ENCODE data around the gene MYO5C.
"Not testable (repeated sequence)": the region's sequence is repeated elsewhere in the genome, so short reads cannot be mapped to it uniquely, and the experiment has no call there.

The MYO5C gene

DNA sequence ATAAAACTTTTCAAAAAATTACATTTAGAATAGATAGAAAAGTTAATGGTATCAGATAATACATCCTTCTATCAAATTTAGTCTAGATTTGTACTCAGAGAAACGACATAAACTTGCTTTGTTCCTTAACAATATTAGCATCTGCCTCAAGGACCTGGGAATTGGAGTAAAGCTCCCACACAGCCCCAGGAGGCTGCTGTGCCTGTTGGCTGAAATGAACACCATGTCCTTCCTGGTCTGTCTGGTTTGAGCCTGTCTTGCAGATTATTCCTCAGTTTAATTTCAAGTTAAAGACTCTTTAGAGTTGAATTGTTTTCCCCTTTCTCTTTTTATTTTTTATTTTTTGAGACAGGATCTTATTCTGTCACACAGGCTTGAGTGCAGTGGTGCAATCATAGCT is 123.8 kb downstream of the MYO5C start:
- no peak for DNase-seq (ENCODE audit: low read depth)
- no peak overlapping the region for H3K4me3 ChIP-seq (ENCODE audit: low read depth, low read length)
- TF ChIP-seq, protein P1, sequence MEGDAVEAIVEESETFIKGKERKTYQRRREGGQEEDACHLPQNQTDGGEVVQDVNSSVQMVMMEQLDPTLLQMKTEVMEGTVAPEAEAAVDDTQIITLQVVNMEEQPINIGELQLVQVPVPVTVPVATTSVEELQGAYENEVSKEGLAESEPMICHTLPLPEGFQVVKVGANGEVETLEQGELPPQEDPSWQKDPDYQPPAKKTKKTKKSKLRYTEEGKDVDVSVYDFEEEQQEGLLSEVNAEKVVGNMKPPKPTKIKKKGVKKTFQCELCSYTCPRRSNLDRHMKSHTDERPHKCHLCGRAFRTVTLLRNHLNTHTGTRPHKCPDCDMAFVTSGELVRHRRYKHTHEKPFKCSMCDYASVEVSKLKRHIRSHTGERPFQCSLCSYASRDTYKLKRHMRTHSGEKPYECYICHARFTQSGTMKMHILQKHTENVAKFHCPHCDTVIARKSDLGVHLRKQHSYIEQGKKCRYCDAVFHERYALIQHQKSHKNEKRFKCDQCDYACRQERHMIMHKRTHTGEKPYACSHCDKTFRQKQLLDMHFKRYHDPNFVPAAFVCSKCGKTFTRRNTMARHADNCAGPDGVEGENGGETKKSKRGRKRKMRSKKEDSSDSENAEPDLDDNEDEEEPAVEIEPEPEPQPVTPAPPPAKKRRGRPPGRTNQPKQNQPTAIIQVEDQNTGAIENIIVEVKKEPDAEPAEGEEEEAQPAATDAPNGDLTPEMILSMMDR (IDR thresholded peaks at IDR 0.05; ENCODE audit: insufficient read depth, low read depth, low read length, missing control alignments), result no peak

DNA sequence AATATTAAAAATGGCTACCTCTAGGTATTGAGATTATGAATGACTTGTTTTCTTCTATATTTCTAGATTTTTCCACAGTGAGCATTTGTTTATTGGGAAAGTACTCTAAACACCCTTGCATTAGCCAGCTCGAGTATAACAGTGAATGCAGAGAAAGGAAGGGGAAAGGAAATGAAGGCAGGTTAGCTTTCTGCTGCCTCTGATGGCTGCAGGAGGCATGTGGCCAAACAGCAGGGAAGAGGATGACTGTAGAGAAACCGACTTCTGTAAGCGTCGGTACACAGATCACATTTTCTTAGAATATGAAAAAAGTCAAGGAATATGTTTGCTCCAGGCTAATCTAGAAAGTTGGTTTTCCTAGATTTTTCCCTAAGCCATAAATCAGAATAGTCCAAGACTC is 124.2 kb downstream of the MYO5C start:
- DNase-seq (ENCODE audit: low read depth), result no peak
- no peak overlapping the region for H3K4me3 ChIP-seq (ENCODE audit: low read depth, low read length)
- TF ChIP-seq, protein P1 (IDR thresholded peaks at IDR 0.05; ENCODE audit: insufficient read depth, low read depth, low read length, missing control alignments), result no peak

- not testable (repeated sequence) for H3K4me3 ChIP-seq (ENCODE audit: low read depth, low read length); DNase-seq (ENCODE audit: low read depth)
These were observed 125.4 kb downstream of the MYO5C start for GRCh38 chr15:52170199-52170598.

DNA sequence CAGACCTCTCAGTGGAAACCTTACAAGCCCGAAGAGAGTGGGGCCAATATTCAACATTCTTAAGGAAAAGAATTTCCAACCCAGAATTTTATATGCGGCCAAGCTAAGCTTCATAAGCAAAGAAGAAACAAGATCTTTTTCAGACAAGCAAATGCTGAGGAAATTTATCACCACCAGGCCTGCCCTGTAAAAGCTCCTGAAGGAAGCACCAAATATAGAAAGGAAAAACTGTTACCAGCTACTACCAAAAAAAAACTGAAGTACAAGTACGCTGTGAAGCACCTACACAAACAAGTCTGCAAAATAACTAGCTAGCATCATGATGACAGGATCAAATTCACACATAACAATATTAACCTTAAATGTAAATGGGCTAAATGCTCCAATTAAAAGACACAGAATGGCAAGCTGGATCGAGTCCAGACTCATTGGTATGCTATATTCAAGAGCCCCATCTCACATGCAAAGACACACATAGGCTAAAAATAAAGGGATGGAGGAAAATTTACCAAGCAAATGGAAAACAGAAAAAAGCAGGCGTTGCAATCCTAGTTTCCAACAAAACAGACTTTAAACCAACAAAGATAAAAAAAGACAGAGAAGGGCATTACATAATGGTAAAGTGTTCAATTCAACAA is 130.0 kb downstream of the MYO5C start:
- not testable (repeated sequence) for H3K4me3 ChIP-seq (ENCODE audit: low read depth, low read length); DNase-seq (ENCODE audit: low read depth)

- TF ChIP-seq, protein P1 (IDR thresholded peaks at IDR 0.05; ENCODE audit: insufficient read depth, low read depth, low read length, missing control alignments), result no peak
- DNase-seq (ENCODE audit: low read depth), result no peak
- no peak overlapping the region for H3K4me3 ChIP-seq (ENCODE audit: low read depth, low read length)
These were observed 130.9 kb downstream of the MYO5C start for GRCh38 chr15:52164631-52165265.

GRCh38 chr15:52163321-52164190 is 132.0 kb downstream of the MYO5C start:
- DNase-seq (ENCODE audit: low read depth), result peak; percentile 29
- H3K4me3 ChIP-seq (ENCODE audit: low read depth, low read length), result no peak overlapping the region
- TF ChIP-seq, protein P1 (IDR thresholded peaks at IDR 0.05; ENCODE audit: insufficient read depth, low read depth, low read length, missing control alignments), result peak; percentile 45

GRCh38 chr15:52162876-52163275 is 132.7 kb downstream of the MYO5C start:
- H3K4me3 ChIP-seq (ENCODE audit: low read depth, low read length), result no peak overlapping the region
- DNase-seq (ENCODE audit: low read depth), result no peak
- TF ChIP-seq, protein P1 (IDR thresholded peaks at IDR 0.05; ENCODE audit: insufficient read depth, low read depth, low read length, missing control alignments), result no peak

Data from GM12865 (cell line).